Gastroesophageal sphincter (tissue), 4 donors: ENCODE results near the gene COL6A3. TPM values are rescaled to one million over a fixed set of nuclear protein-coding genes. Genes with fewer than 3 reads are reported as not detected.

Experiments
- ATAC-seq: fragments of 150-250 bp; one replicate; pipeline ENCODE4 v1.9.1; 2016; ENCODE audit warnings: mild to moderate bottlenecking, moderate library complexity
- H3K27ac ChIP-seq, 4 donors: fragments of 200-600 bp; sonication (generic) in 3 of 4; 1 replicate in 3 of 4; 2 replicates in 1 of 4; pipeline ENCODE4 v1.5.1; 2016 to 2019
- H3K27me3 ChIP-seq: fragments of 200-600 bp; sonication (generic); one replicate; pipeline ENCODE4 v1.5.1; 2019
- H3K36me3 ChIP-seq, 2 donors: fragments of 200-600 bp; sonication (generic); one replicate each; pipeline ENCODE4 v1.5.1; 2019; ENCODE audit warnings: control low read depth in 1 of 2
- H3K4me1 ChIP-seq, 3 donors: fragments of 200-600 bp; sonication (generic); 1 replicate in 2 of 3; 2 replicates in 1 of 3; pipeline ENCODE4 v1.5.1; 2016 to 2019; ENCODE audit warnings: control low read depth in 2 of 3
- H3K4me3 ChIP-seq, 2 donors: fragments of 200-600 bp; sonication (generic); one replicate each; pipeline ENCODE4 v1.5.1; 2019; ENCODE audit warnings: mild to moderate bottlenecking in 1 of 2, moderate library complexity in 1 of 2
- H3K9me3 ChIP-seq, 3 donors: fragments of 200-600 bp; sonication (generic); one replicate each; pipeline ENCODE4 v1.5.1; 2017 to 2019; ENCODE audit warnings: control low read depth in 2 of 3
- CTCF ChIP-seq, 4 experiments: fragments of 200-600 bp in 2 of 4; fragments of 450-650 bp in 2 of 4; sonication (generic) in 1 of 4; IDR thresholded peaks; one replicate each; pipeline ENCODE4 v1.5.1; 2017 to 2019; ENCODE audit warnings: antibody characterized with exemption in 4 of 4, mild to moderate bottlenecking in 2 of 4, moderate library complexity in 2 of 4
- EP300 ChIP-seq: sonication (generic); formaldehyde crosslinking; IDR thresholded peaks from one replicate; pipeline ENCODE4 v1.6.1; 2017; ENCODE audit warnings: antibody characterized with exemption, mild to moderate bottlenecking
- POLR2A ChIP-seq, 2 donors: fragments of 450-650 bp; IDR thresholded peaks; one replicate each; pipeline ENCODE4 v1.6.1; 2017; ENCODE audit warnings: antibody characterized with exemption in 2 of 2, mild to moderate bottlenecking in 2 of 2, moderate library complexity in 1 of 2
- POLR2AphosphoS5 ChIP-seq: sonication (generic); formaldehyde crosslinking; IDR thresholded peaks from one replicate; pipeline ENCODE4 v1.6.1; 2017; ENCODE audit warnings: antibody characterized with exemption
- WGBS, 2 donors: methylation state at CpG; one replicate each; pipeline ENCODE4 v1.1.5; 2018; ENCODE audit warnings: low coverage in 1 of 2; 5-methylcytosine and 5-hydroxymethylcytosine counted together
- total RNA-seq, 4 donors: library from RNA; depleted of rRNA; stranded (reverse); fragments of >200 nt; gene quantifications; one replicate each; pipeline ENCODE4 v1.1.0, GENCODE V29; 2016

The COL6A3 gene
- total RNA-seq, 4 donors from 2014 or later = 110 to 421 (median 310) TPM

GRCh38 chr2:237403024-237403882 lies 10.7 kb downstream of the COL6A3 start:
- H3K9me3 ChIP-seq = no peaks in the 10 kb centered on the region
- peaks cover 8 to 97% (median 29%) of the 10 kb centered on the region in 3 donors for H3K4me1 ChIP-seq
- H3K27ac ChIP-seq = peak overlapping the region in 3 of 4 donors; percentile 63 to 94 (median 67)
- no peaks in the 10 kb centered on the region for H3K36me3 ChIP-seq
- H3K27me3 ChIP-seq = no peaks in the 10 kb centered on the region
- ATAC-seq = peak; percentile 87
- H3K4me3 ChIP-seq = no peak overlapping the region
- 59 to 71% methylated on average over 7 to 11 of the region's 11 CpGs for WGBS, 2 donors
- TF ChIP-seq CTCF (IDR thresholded peaks at IDR 0.05) (no peak), EP300 (no peak), POLR2A (IDR thresholded peaks at IDR 0.05) (no peak), POLR2AphosphoS5 (peak; percentile 62)

- no peak overlapping the region for H3K4me3 ChIP-seq
- 14 to 19% methylated on average over 1 of the region's 1 CpG for WGBS, 2 donors
- no peak for ATAC-seq
- TF ChIP-seq EP300 (no peak), POLR2A (IDR thresholded peaks at IDR 0.05) (no peak), CTCF (IDR thresholded peaks at IDR 0.05) (no peak), POLR2AphosphoS5 (no peak)
- H3K27ac ChIP-seq = peak overlapping the region in 2 of 4 donors; percentile 40 to 44
- peaks cover 0 to 13% of the 10 kb centered on the region in 2 donors for H3K36me3 ChIP-seq
- H3K27me3 ChIP-seq = no peaks in the 10 kb centered on the region
- H3K4me1 ChIP-seq = peaks cover 5 to 87% (median 12%) of the 10 kb centered on the region in 3 donors
- H3K9me3 ChIP-seq = no peaks in the 10 kb centered on the region
Measured at GRCh38 chr2:237400199-237400598, 13.8 kb downstream of the COL6A3 start.

GRCh38 chr2:237397072-237397471 lies 16.9 kb downstream of the COL6A3 start:
- WGBS, 2 donors = 57 to 62% methylated on average over 1 to 2 of the region's 2 CpGs
- peaks cover 0 to 33% of the 10 kb centered on the region in 2 donors for H3K36me3 ChIP-seq
- no peak overlapping the region for H3K4me3 ChIP-seq
- TF ChIP-seq POLR2AphosphoS5 (no peak), POLR2A (IDR thresholded peaks at IDR 0.05) (no peak), EP300 (no peak), CTCF (IDR thresholded peaks at IDR 0.05) (no peak)
- H3K4me1 ChIP-seq = peaks cover 5 to 60% (median 9%) of the 10 kb centered on the region in 3 donors
- H3K27me3 ChIP-seq = no peaks in the 10 kb centered on the region
- H3K9me3 ChIP-seq = no peaks in the 10 kb centered on the region
- H3K27ac ChIP-seq = peak overlapping the region in 1 of 4 donors; percentile 38
- no peak for ATAC-seq

GRCh38 chr2:237393523-237393922 lies 20.4 kb downstream of the COL6A3 start:
- Histone ChIP-seq H3K4me3 (no peak overlapping the region), H3K4me1 (peaks cover 3 to 58% (median 5%) of the 10 kb centered on the region in 3 donors), H3K27ac (peak overlapping the region in 1 of 4 donors; percentile 1), H3K36me3 (peaks cover 0 to 40% of the 10 kb centered on the region in 2 donors), H3K9me3 (no peaks in the 10 kb centered on the region), H3K27me3 (no peaks in the 10 kb centered on the region)
- TF ChIP-seq EP300 (no peak), POLR2A (IDR thresholded peaks at IDR 0.05) (no peak), POLR2AphosphoS5 (no peak), CTCF (IDR thresholded peaks at IDR 0.05) (no peak)
- 93% methylated on average over 4 of the region's 4 CpGs; no CpG with 5 or more reads in 1 of the 2 donors for WGBS, 2 donors
- no peak for ATAC-seq
